DOHH2 (cell line): ENCODE measurements around the gene COL4A1.
"Not testable (repeated sequence)": the region's sequence is repeated elsewhere in the genome, so short reads cannot be mapped to it uniquely, and the experiment has no call there.

ENCODE experiments used
- H3F3A ChIP-seq: fragments of 200-600 bp; sonication (generic), shearing (Covaris generic); 2 replicates; pipeline ENCODE4 v1.6.0; 2016; ENCODE audit warnings: antibody characterized with exemption, mild to moderate bottlenecking; ENCODE audit not compliant: control insufficient read depth, insufficient read depth
- H3K27ac ChIP-seq: fragments of 200-600 bp; sonication (generic); 2 replicates; pipeline ENCODE4 v1.5.1; 2014; ENCODE audit warnings: low read depth, mild to moderate bottlenecking, low read length, moderate library complexity
- H3K27me3 ChIP-seq: fragments of 200-600 bp; sonication (generic); 2 replicates; pipeline ENCODE4 v1.6.1; 2014; ENCODE audit warnings: mild to moderate bottlenecking, low read length, mixed read lengths; ENCODE audit not compliant: control insufficient read depth
- H3K36me3 ChIP-seq: fragments of 200-600 bp; sonication (generic); 2 replicates; pipeline ENCODE4 v1.6.1; 2014; ENCODE audit warnings: mild to moderate bottlenecking, low read length, moderate library complexity, mixed read lengths; ENCODE audit not compliant: control insufficient read depth
- H3K4me1 ChIP-seq: fragments of 200-600 bp; sonication (generic); 2 replicates; pipeline ENCODE4 v1.6.1; 2014; ENCODE audit warnings: mild to moderate bottlenecking, low read length, mixed read lengths; ENCODE audit not compliant: control insufficient read depth
- H3K4me2 ChIP-seq: fragments of 200-600 bp; sonication (generic); 2 replicates; pipeline ENCODE4 v1.6.0; 2014; ENCODE audit warnings: mild to moderate bottlenecking, low read length, moderate library complexity
- H3K4me3 ChIP-seq: fragments of 200-600 bp; sonication (generic); 2 replicates; pipeline ENCODE4 v1.5.1; 2014; ENCODE audit warnings: mild to moderate bottlenecking, low read length, mixed read lengths
- H3K79me2 ChIP-seq: fragments of 200-600 bp; sonication (generic); 2 replicates; pipeline ENCODE4 v1.6.1; 2014; ENCODE audit warnings: mild to moderate bottlenecking, low read length, mixed read lengths; ENCODE audit not compliant: control insufficient read depth
- H3K9me2 ChIP-seq: fragments of 200-600 bp; sonication (generic); replicated peaks from 2 replicates; pipeline ENCODE4 v1.6.1; 2014; ENCODE audit warnings: mild to moderate bottlenecking, low read length, mixed read lengths; ENCODE audit not compliant: control insufficient read depth
- H3K9me3 ChIP-seq: fragments of 200-600 bp; sonication (generic); 2 replicates; pipeline ENCODE4 v1.6.1; 2014; ENCODE audit warnings: antibody characterized with exemption, low read length, mixed read lengths; ENCODE audit not compliant: control insufficient read depth, insufficient read depth
- H4K20me1 ChIP-seq: fragments of 200-600 bp; sonication (generic); 2 replicates; pipeline ENCODE4 v1.6.0; 2014; ENCODE audit warnings: low read depth, mild to moderate bottlenecking, antibody characterized with exemption, low read length, moderate library complexity; ENCODE audit not compliant: control insufficient read depth, insufficient read depth
- CTCF ChIP-seq: fragments of 200-600 bp; sonication (generic); IDR thresholded peaks from one replicate; pipeline ENCODE4 v1.5.1; 2014; ENCODE audit warnings: antibody characterized with exemption, mild to moderate bottlenecking, low read depth, low read length; ENCODE audit not compliant: poor library complexity, severe bottlenecking
- EZH2phosphoT487 ChIP-seq: fragments of 200-600 bp; sonication (generic); IDR thresholded peaks from 2 replicates; pipeline ENCODE4 v1.6.1; 2017; ENCODE audit warnings: borderline replicate concordance, mild to moderate bottlenecking, antibody characterized with exemption, low read length, moderate library complexity, mixed read lengths

COL4A1 gene

GRCh38 chr13:110317093-110317492 lies 10.1 kb upstream of the COL4A1 start:
- Histone ChIP-seq H3K4me1 (no peaks in the 10 kb centered on the region), H3K4me3 (no peak overlapping the region), H3K27ac (no peak overlapping the region), H4K20me1 (no peaks in the 10 kb centered on the region), H3K4me2 (no peak overlapping the region), H3F3A (no peaks in the 10 kb centered on the region), H3K36me3 (no peaks in the 10 kb centered on the region), H3K9me3 (no peaks in the 10 kb centered on the region), H3K9me2 (no peaks in the 10 kb centered on the region), H3K27me3 (no peaks in the 10 kb centered on the region), H3K79me2 (no peaks in the 10 kb centered on the region)
- TF ChIP-seq CTCF (no peak), EZH2phosphoT487 (no peak)

GRCh38 chr13:110316196-110316595 lies 9.2 kb upstream of the COL4A1 start:
- Histone ChIP-seq H3K4me2 (no peak overlapping the region), H3F3A (no peaks in the 10 kb centered on the region), H3K36me3 (no peaks in the 10 kb centered on the region), H3K27ac (no peak overlapping the region), H3K79me2 (no peaks in the 10 kb centered on the region), H3K4me1 (no peaks in the 10 kb centered on the region), H3K9me3 (no peaks in the 10 kb centered on the region), H3K4me3 (no peak overlapping the region), H3K9me2 (no peaks in the 10 kb centered on the region), H4K20me1 (no peaks in the 10 kb centered on the region), H3K27me3 (no peaks in the 10 kb centered on the region)
- TF ChIP-seq EZH2phosphoT487 (no peak), CTCF (no peak)

GRCh38 chr13:110314516-110315245 lies 7.7 kb upstream of the COL4A1 start:
- Histone ChIP-seq H3K79me2 (no peaks in the 10 kb centered on the region), H3K27ac (no peak overlapping the region), H3K9me3 (no peaks in the 10 kb centered on the region), H3F3A (no peaks in the 10 kb centered on the region), H4K20me1 (no peaks in the 10 kb centered on the region), H3K9me2 (no peaks in the 10 kb centered on the region), H3K4me1 (no peaks in the 10 kb centered on the region), H3K4me3 (no peak overlapping the region), H3K36me3 (no peaks in the 10 kb centered on the region), H3K27me3 (no peaks in the 10 kb centered on the region), H3K4me2 (no peak overlapping the region)
- no peak for TF ChIP-seq EZH2phosphoT487
- no peak for TF ChIP-seq CTCF

GRCh38 chr13:110313733-110314132 lies 6.8 kb upstream of the COL4A1 start:
- H4K20me1 ChIP-seq = not testable (repeated sequence)

GRCh38 chr13:110313261-110313660 lies 6.3 kb upstream of the COL4A1 start:
- not testable (repeated sequence) for H3K9me2 ChIP-seq, H3K27ac ChIP-seq, H3F3A ChIP-seq, H3K4me2 ChIP-seq, H3K36me3 ChIP-seq, H3K79me2 ChIP-seq, H3K4me1 ChIP-seq, H3K9me3 ChIP-seq, H3K27me3 ChIP-seq, H4K20me1 ChIP-seq, H3K4me3 ChIP-seq

More at GRCh38 chr13:110313733-110314132, 6.8 kb upstream of the COL4A1 start:
- not testable (repeated sequence) for H3K27me3 ChIP-seq, H3K4me3 ChIP-seq, H3K79me2 ChIP-seq, H3K4me1 ChIP-seq, H3K27ac ChIP-seq, H3K36me3 ChIP-seq, H3F3A ChIP-seq, H3K9me3 ChIP-seq, H3K4me2 ChIP-seq, H3K9me2 ChIP-seq
